Fibroblast of the aortic adventitia (primary cell): ENCODE results near the gene LRRC63. TPM values are rescaled to one million over a fixed set of nuclear protein-coding genes. Genes with fewer than 3 reads are reported as not detected.

ENCODE experiments used
- DNase-seq: peaks from one replicate; pipeline ENCODE4 v3.0.0-alpha.2; 2010; ENCODE audit warnings: low read depth
- H3K4me3 ChIP-seq: 2 replicates; pipeline ENCODE4 v1.5.1; 2011; ENCODE audit warnings: low read depth, mild to moderate bottlenecking, control low read depth, low read length, moderate library complexity
- CTCF ChIP-seq: IDR thresholded peaks from 2 replicates; pipeline ENCODE4 v1.5.1; 2011; ENCODE audit warnings: mild to moderate bottlenecking, low read length, control low read depth, inconsistent platforms; ENCODE audit not compliant: insufficient read depth
- total RNA-seq: library from RNA; depleted of rRNA; stranded (reverse); fragments of >200 nt; gene quantifications from 2 replicates; pipeline ENCODE4 v1.2.3, GENCODE V29; 2012; ENCODE audit warnings: low replicate concordance

LRRC63 gene
- total RNA-seq, 1 donor, result 0.09 TPM

- peak; percentile 63 for DNase-seq
- no peak for TF ChIP-seq CTCF
Measured at GRCh38 chr13:46229251-46229650, 17.5 kb downstream of the LRRC63 start.

DNA sequence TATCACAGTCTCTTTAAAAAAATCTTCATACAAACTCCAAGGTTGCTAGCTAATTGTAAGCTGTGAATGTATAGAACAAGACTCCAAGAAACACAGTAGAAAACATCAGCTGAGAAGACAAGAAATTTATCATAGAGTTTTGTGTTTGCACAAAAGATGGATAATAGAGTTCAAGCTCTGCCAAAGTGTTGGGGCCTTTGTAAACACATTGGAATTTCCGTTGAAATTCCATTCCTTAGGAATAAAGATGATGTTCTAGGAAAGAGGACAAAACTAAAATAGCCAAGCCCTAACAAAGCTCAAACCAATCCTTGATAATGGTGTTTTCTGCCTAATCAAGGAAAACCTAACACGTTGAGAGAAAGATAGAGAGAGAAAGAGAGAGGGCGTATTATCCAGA, 20.6 kb downstream of the LRRC63 start:
- DNase-seq, result peak; percentile 80
- H3K4me3 ChIP-seq, result no peak overlapping the region
- no peak for TF ChIP-seq CTCF

More at GRCh38 chr13:46229251-46229650, 17.5 kb downstream of the LRRC63 start:
- no peak overlapping the region for H3K4me3 ChIP-seq

DNA sequence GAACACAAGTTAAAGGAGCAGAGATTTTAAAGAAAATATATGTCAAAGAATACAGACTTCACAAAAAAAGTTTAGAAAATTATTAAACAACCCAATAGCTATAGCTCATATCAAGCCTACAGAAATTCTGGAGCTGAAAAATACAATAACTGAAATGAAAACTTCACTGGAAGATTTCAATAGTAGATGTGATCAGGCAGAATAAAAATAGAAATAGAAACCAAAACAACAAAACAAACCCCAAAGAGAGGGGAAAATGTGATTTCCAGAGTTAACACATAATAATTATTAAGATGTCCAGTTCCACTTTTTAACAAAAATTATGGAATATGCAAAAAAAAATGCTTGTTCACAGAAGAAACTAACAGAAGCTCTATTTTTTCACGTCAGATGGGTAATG, 23.6 kb downstream of the LRRC63 start:
- DNase-seq, result no peak
- H3K4me3 ChIP-seq, result no peak overlapping the region
- TF ChIP-seq CTCF, result no peak

GRCh38 chr13:46265292-46265691, 53.6 kb downstream of the LRRC63 start:
- DNase-seq, result no peak
- TF ChIP-seq CTCF, result no peak

DNA sequence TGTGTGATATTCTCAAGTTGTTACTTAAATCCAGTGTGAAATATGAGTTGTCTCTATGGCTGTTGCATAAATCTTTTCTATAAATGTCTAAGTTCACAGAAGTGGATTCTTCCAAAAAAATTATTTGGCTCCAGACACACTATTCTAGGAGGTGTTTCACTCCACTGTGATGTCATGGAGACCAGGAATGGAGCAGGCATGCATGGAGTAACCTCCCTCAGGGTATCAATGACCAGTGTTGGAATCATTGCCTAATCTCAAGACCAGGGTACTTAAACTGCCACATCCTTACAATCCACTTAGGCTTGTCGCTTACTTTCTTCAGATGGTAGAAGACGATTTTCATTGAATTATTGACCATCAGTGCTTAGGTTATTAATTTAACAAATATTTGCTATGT, 55.4 kb downstream of the LRRC63 start:
- no peak for TF ChIP-seq CTCF

More at GRCh38 chr13:46265292-46265691, 53.6 kb downstream of the LRRC63 start:
- H3K4me3 ChIP-seq, result no peak overlapping the region

GRCh38 chr13:46270416-46270815, 58.7 kb downstream of the LRRC63 start:
- no peak for DNase-seq
- no peak for TF ChIP-seq CTCF
- H3K4me3 ChIP-seq, result no peak overlapping the region

More for the DNA sequence above, 55.4 kb downstream of the LRRC63 start:
- no peak overlapping the region for H3K4me3 ChIP-seq
- no peak for DNase-seq

DNA sequence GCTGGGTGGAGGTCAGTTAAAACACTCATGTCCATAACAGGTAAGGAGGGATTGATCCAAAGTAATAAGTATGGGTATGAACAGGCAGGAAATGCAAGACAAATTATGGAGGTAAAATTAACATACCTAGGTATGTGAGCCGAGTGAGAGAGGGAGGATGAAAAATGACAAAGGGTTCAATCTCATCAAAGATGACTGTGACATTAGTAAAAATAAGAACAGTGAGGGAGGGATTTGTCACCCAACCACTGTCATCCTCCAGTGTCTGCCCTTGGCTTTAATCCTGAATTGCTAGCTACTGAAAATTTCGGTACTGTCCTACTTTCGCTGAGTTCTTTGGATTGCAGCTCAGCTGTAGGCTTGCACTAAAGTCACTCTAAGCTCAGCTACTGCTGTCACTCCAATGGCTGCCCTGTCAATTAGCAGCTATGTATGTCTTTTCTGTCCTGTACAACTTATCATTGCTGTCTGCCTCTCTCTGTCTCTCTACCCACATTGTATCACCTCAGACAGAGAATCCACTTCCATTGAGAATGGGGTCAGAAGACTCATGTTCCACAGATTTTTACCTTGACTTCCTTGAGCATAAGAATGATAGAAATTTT, 62.5 kb downstream of the LRRC63 start:
- no peak overlapping the region for H3K4me3 ChIP-seq
- TF ChIP-seq CTCF, result no peak
- DNase-seq, result no peak
